HG03108 (cell line): ENCODE data around the gene LEKR1.

Experiments
- ATAC-seq: cut with Tn5 transposase; IDR thresholded peaks from one replicate; pipeline ENCODE4 v1.9.1; 2021; ENCODE audit warnings: moderate library complexity; ENCODE audit not compliant: unreplicated experiment

Gene LEKR1

DNA sequence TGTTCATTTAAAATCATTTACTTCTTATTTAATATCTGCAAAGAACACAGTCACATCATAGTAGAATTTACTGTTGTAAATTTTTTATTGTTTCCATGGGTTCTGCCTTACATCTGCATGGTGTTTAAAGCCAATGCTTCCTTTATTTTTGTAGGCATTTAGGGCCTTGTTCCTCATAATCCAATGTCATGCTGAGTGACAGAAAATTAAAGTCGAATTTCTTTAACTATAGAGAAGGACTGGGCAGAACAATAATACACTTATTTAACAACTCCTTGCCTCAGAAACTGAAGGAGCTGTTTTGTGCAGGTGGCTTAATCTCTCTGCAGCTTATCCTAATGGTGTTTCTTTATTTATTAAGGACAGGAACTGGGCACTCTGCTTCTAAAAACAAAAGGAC lies 149.6 kb downstream of the LEKR1 start:
- ATAC-seq: no peak

DNA sequence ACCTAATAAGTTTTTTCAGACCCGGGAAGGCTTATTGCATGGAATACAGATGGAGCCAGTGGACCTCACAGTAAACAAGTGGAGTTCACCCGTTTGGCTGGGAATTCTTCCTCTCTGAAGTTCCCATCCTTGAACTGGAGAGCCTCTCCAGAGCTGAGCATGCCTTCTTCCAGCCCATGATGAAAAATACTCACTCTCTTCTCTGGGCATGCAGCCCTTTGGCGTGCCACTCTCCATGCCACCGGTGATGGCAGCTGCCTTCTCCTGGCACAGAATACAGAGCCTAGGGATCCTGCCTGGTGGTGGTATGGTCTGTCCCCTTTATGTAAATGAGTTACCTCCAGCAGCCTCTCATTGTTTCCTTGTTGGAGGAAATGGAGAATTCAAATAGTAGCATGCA lies 150.8 kb downstream of the LEKR1 start:
- no peak for ATAC-seq

DNA sequence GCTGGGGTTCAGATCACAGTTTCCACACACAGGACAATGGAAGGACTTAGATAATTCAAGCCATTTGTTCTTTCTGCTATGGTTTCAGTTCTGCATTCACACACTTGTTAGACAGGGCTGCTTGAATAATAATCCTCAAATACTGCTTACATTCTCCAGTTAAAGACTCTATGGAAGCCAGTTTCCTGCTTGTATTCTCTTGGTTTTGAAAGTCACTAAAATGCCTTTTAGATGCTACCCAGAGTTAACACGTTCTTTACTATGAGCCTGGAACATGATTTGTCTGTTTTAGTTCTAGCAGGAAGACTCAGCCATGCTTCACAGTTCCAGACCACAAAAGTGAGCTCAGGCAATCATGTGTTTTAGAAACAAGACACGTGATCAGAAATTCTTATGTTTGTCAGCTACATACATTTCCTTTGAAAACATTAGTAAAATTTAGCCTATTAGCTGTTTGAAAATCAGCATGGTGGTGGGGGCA lies 152.4 kb downstream of the LEKR1 start:
- peak; percentile 92 for ATAC-seq

DNA sequence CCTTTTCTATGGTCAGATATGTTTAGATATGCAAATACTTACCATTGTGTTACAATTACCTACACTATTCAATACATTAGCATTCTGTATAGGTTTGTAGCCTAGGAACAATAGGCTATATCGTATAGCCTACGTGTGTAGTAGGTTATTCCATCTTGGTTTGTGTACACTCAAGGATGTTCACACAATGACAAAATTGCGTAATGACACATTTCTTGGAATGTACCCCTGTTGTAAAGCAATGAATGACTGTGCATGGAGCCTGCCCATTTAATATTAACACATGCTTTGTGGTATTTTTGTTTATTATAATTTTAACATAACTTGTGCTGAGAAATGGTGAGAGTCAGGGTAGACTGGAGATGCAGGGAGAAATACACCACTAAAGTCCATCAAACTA lies 154.9 kb downstream of the LEKR1 start:
- ATAC-seq: no peak

DNA sequence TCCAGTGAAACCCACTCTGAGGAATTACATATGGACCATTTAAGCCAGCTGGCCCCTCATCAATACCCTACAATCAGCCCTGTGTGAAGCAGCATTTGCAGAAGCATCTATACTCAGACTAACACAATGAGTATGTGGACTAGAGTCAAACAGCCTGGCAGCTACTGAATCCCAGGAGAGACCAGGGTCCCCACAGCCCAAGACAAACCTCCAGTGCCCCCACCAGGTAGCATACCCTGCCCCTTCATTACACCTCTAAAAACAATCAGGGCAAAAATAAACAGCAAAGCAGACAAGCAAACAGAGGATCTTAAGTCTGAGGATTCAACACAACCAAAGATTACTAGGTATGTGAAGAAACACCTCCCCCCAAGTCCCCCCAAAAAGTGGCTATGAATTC lies 157.4 kb downstream of the LEKR1 start:
- no peak for ATAC-seq

DNA sequence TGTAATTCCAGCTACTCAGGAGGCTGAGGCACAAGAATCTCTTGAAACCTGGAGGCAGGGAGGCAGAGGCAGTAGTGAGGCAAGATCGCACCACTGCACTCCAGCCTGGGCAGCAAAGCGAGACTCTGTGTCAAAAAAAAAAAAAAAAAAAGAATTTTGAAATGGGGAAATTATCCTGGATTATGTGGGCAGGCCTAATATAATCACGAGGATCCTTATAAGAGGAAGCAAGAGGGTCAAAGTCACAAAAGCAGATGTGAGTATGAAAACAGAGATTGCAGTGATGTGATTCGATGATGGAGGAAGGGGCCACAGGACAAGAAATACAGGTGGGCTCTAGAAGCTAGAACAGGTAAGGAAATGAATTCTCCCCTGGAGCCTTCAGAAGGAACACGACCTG lies 159.6 kb downstream of the LEKR1 start:
- ATAC-seq: no peak

DNA sequence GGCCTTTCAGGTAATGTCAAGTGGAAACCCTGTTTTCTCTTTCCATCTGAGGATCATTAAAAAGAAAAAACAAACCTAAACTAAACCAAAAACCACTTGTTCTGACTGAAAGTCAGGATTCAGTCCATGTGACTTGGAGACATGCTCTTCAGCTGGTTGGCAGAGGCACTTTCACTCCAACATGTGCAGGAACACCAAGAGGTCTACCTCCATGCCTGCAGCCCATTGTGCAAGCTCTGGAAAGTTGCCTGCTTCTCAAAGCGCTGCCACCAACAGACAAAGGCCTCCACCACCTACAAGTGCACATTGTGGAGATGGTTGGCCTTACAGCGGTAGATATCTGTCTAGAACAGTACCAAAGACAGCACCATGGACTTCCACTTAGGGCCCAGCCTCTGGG lies 161.8 kb downstream of the LEKR1 start:
- no peak for ATAC-seq

DNA sequence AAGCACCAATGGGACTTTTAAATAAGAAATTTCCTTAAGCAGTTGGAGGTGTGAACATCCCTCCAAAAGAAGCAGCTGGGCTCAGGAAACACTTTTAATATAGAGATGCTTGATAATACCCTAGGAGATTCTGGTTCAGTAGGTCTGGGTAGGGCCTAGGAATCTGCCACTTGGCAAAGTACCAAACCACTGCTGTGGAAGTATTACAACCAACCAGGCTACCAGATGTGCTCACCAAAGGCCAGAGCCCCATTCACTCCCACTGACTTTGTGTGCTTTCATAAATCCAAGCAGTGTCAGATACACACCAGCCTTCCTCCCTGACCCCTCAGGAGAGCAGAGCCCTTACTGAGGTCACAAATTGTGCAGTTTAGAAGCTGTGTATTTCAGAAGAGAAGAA lies 171.2 kb downstream of the LEKR1 start:
- no peak for ATAC-seq

DNA sequence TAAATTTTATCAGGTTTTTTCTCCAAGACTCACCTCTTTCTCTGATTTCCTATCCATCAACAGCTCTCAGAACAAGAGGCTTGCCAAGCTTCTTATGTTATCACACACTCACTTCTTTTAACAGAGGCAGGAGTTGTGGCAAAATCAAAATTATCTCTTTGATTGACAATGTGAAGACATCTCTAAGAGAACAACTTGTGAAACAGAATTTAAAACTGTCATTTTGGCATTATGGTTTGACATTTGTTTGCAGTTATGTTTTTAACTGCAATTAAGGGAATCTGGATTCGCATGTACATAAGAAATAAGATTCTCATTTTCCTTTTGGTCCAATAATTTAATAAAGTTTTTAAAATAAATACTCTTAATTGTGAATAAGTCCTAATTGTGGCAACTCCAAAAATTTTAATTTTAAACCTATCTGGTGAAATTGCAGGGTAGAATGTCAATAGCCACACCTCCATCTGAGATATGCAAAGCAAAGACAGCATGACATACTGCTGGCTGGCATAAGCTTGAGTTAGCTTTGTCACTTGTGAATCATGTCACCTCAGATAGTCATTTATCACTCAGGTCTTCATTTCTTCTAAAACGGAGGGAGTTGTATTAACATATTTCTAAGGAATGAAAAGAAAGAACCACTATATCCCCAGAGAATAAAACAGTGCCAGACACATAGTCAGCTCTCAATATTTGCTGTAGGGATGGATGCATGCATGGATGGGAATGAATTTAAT lies 175.2 kb downstream of the LEKR1 start:
- ATAC-seq: no peak

DNA sequence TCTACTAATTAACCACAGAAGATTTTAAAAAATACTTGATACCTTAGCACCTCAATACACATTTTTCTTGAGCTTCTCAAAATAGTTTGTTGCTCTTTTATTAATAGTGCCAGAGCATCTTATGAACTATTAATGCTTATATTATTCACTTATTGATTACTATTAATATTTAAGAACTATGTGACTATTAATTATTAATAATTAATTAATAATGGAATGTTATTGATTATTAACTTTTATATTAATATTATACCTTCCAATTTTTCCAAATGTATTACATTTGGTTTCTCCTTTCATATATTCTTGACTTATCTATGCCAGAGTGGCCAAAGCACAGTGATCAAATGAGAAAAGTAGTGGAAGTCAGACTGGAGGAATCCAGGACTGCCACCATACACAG lies 195.5 kb downstream of the LEKR1 start:
- no peak for ATAC-seq

DNA sequence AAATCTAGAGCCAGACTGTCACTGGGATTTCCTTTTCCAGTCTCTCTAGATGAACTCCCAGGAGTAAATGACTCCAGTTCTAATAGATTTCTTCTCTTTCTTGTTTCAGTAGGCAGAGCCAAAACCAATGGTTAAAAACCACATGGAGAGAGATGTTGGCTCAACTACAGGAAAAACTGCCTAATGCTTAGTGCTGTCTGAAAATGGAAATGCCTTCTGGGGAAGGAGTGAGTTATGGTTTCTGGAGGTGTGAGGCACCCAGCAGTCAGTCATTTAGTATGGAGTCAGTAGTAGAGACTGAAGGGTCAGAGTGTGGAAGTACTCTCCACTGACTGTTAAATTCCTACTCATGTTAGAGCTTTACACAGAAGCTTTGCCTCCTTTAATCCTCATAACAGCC lies 197.1 kb downstream of the LEKR1 start:
- ATAC-seq: no peak

DNA sequence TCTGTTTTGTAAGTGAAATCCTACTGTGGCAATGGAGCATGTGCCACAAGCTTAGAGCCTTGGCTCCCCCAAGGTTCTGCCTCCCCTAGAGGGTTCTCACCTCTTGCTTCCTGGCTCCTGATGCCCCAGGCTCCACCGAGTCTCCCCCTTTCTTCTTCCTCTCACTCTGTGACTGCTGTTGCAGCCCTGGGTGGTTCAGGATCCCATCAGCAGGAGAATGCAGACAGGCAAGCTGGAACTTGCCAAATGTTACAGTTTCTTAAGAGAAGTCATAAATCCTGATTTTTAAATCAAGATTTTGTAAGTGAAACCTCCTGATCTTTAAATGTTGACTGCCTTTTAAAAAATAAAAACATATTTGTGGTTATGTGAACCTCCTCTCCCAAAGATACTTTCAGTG lies 199.9 kb downstream of the LEKR1 start:
- no peak for ATAC-seq

- no peak for ATAC-seq
Measured at GRCh38 chr3:157027861-157028745, 201.9 kb downstream of the LEKR1 start.

- no peak for ATAC-seq
Measured at GRCh38 chr3:157029365-157029790, 203.2 kb downstream of the LEKR1 start.

DNA sequence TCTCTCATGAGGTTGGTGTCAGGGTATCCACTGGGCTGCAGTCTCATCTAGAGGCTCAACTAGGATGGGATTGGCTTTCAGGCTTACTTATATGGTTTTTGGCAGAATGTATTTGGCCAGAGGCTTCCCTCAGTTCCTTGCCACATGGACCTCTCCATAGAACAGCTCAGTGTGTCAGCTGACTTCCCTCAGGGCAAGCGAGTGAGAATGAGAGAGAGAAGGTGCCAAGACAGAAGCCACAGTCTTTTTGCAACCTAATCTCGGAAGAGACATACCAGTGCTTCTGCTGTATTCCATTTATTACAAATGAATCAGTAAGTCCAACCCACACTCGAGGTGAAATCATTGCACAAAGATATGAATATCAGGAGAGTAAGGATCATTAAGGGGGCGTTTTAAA lies 204.6 kb downstream of the LEKR1 start:
- ATAC-seq: no peak

DNA sequence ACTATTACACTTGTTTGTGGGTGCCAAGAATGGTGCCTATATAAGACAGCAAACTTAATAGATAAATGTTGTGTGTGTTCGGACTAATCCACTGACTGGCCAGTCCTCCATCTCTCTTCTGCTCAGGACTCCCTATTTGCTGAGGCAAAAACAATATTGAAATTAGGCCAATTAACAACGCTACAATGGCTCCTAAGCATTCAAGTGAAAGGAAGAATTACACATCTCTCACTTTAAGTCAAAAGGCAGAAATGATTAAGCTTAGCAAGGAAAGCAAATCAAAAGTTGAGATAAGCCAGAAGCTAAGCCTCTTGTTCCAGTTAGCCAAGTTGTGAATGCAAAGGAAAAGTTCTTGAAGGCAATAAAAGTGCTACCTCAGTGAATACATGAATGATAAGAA lies 206.8 kb downstream of the LEKR1 start:
- no peak for ATAC-seq

DNA sequence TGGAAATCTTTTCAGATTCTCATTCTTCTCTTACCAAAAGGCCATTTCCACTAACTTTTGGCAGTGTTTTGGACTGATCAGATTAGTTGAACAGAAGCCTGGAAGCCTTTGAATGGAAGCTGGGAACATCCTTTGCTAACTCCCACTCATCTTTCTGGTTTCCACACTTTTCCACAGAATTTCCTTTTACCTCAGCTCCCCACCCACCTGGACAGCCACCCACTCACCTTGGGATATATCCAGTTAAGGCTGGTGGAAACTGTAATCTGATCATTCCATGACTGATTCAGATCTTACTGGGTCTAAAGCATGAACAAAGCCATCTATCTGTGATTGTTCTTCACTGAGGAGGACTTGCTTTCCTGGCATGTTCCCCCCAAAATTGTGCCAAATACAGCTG lies 214.3 kb downstream of the LEKR1 start:
- no peak for ATAC-seq

GRCh38 chr3:157042226-157042625 lies 216.1 kb downstream of the LEKR1 start:
- no peak for ATAC-seq

DNA sequence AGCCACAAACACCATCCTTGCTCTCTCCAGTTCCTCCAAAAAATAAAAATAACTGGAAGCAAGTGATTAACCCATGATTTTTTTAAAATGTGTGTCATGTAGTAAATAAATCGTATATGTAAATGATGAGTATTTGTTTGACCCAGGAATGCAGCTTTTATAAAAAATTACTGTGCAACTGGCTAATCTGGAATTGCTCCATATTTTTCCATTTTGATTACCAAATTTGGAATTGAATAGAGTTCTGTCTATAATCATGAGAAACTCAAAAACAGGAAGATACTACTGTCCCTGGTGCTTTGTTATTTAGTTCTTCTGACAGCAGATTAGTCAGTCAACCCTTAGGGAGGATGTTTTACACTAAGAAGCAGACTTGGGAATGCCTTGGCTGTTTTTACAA lies 217.6 kb downstream of the LEKR1 start:
- no peak for ATAC-seq

GRCh38 chr3:157045238-157045850 lies 219.2 kb downstream of the LEKR1 start:
- ATAC-seq: no peak

DNA sequence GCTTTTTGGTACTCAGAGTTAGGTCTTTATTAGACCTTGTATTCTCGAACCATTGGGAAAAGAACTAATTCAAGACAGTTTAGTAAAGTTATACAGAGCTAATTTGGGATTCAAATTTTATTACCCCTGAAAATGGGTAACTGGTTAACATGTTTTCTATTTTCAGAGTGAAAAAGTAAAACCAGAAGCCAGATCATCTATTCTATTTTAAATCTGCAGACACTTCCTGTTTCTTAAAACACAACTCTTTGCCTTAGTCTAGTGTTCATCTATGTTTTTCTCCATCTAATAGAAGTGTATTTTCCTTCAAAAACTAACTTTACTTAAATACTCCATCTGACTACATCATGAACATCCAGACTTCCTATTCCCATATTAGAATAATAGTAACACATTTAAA lies 220.4 kb downstream of the LEKR1 start:
- no peak for ATAC-seq

DNA sequence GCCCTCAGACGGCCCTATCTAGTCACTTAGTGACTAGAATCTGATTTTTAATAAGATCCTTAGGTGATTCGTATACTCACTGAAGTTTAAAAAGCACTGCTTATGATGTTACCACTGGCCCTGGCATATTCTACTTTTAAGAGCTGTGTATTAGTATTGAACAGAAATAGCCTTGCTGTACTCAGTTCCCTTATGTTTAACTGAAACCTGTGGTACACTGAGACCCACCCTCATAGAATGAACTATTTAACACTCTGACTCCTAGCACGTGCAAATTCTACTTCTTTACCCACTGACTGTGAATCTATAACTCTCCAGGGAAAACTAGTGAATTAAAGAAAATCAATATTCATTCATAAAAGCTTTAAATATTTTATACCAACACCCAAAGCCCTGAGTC lies 224.9 kb downstream of the LEKR1 start:
- ATAC-seq: no peak
